ENCODE measurements around the gene SLC44A5. TPM values are rescaled to one million over a fixed set of nuclear protein-coding genes. Genes with fewer than 3 reads are reported as not detected.
"Not testable (repeated sequence)": the region's sequence is repeated elsewhere in the genome, so short reads cannot be mapped to it uniquely, and the experiment has no call there.

SLC44A5 gene
- polyA plus RNA-seq, 2 of the 4 experiments (the other 2 are of a cell fraction), result 0.10 to 1.5 TPM

GRCh38 chr1:75250114-75250513, 360.8 kb downstream of the SLC44A5 start:
- H3K4me2 ChIP-seq; DNase-seq (ENCODE audit: low read depth in 1 of 2, low spot score in 1 of 2); CTCF ChIA-PET; H3K4me1 ChIP-seq; H3K9me3 ChIP-seq; POLR2A ChIA-PET; FAIRE-seq; ATAC-seq; H3K27ac ChIP-seq; H3K4me3 ChIP-seq: not testable (repeated sequence)
- 34% methylated on average over 4 of the region's 4 CpGs for WGBS (ENCODE audit: missing lambda C conversion rate)

DNA sequence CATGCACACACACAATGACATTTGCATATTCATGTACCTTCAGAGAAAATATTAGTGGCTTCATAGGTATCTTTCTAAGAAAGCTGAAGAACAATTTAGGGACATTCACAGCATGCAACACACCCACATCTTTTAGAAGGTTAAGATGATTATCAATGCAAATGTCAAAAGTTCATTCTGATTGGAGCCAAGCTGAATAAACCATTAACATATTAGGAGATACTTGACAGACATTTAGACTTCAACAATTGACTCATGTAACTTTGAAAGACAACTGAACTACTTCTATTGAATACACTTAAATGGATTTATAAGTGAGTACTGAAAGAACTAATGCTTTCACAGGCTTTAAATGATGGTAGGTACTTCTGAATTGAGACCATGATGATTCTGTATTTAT, 365.7 kb downstream of the SLC44A5 start:
- no peak for ATAC-seq
- CTCF ChIA-PET, result no interaction called here

GRCh38 chr1:75243124-75243523, 367.8 kb downstream of the SLC44A5 start:
- Histone ChIP-seq H3K4me1 (no peaks in the 10 kb centered on the region), H3K4me2 (no peak overlapping the region), H3K9me3 (no peaks in the 10 kb centered on the region), H3K27ac (no peak overlapping the region), H3K4me3 (no peak overlapping the region)
- FAIRE-seq (no peak), ATAC-seq (no peak), DNase-seq (ENCODE audit: low read depth in 1 of 2, low spot score in 1 of 2) (no peak)
- 0% methylated on average over 1 of the region's 1 CpG for WGBS (ENCODE audit: missing lambda C conversion rate)
- ChIA-PET POLR2A (no interaction called here), CTCF (no interaction called here)
- TF ChIP-seq TFCP2L1 (CRISPR knock-in tag; IDR thresholded peaks at IDR 0.05) (no peak), RAD21 (conservative IDR thresholded peaks at IDR 0.05 in 1 of 2, IDR thresholded peaks at IDR 0.05 in 1 of 2) (no peak), CHD4 (IDR thresholded peaks at IDR 0.05; ENCODE audit: borderline replicate concordance) (no peak), GATA3 (IDR thresholded peaks at IDR 0.05; ENCODE audit: borderline replicate concordance) (no peak), SMC3 (IDR thresholded peaks at IDR 0.05) (no peak), ELK1 (IDR thresholded peaks at IDR 0.05; ENCODE audit: low read depth, low read length) (no peak), ZNF302 (CRISPR knock-in tag; IDR thresholded peaks at IDR 0.05) (no peak), JUN (IDR thresholded peaks at IDR 0.05) (no peak)

More for the DNA sequence above, 365.7 kb downstream of the SLC44A5 start:
- no peaks in the 10 kb centered on the region for H3K4me1 ChIP-seq
- DNase-seq (ENCODE audit: low read depth in 1 of 2, low spot score in 1 of 2) (no peak), FAIRE-seq (no peak)
- POLR2A ChIA-PET, result no interaction called here
- H3K9me3 ChIP-seq, result no peaks in the 10 kb centered on the region
- H3K4me2 ChIP-seq, result no peak overlapping the region
- H3K27ac ChIP-seq, result no peak overlapping the region
- TF ChIP-seq KDM1A (IDR thresholded peaks at IDR 0.05; ENCODE audit: low read depth) (no peak), RFX5 (IDR thresholded peaks at IDR 0.05) (no peak)
- no peak overlapping the region for H3K4me3 ChIP-seq

DNA sequence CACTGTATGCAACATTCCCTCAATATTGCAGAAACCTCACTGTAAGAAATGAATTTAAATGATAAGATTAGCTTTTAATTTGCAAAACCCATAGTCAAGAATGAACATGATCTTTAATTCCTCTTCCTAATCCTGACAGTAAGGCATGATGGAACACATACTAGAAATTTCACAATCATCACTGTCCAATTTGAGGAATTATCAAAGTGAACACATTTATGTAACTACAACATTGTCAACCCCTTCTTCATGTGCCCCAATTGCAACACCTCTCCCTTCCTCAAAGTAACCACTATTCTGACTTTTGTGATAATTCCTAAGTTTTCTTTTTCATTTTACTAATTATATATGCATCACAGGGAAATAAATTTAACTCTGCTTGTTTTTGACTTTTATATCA, 373.6 kb downstream of the SLC44A5 start:
- no peaks in the 10 kb centered on the region for H3K4me1 ChIP-seq
- no peaks in the 10 kb centered on the region for H3K9me3 ChIP-seq
- H3K4me3 ChIP-seq, result no peak overlapping the region
- ChIA-PET CTCF (no interaction called here), POLR2A (no interaction called here)
- DNase-seq (ENCODE audit: low read depth in 1 of 2, low spot score in 1 of 2), result no peak
- FAIRE-seq, result no peak
- TF ChIP-seq NR3C1 (IDR thresholded peaks at IDR 0.05) (no peak), HOXB5 (CRISPR knock-in tag; IDR thresholded peaks at IDR 0.05) (no peak), EHMT2 (IDR thresholded peaks at IDR 0.05; ENCODE audit: low read depth) (no peak), SMC3 (IDR thresholded peaks at IDR 0.05) (no peak), CBX8 (IDR thresholded peaks at IDR 0.05) (no peak), PBX3 (IDR thresholded peaks at IDR 0.05) (no peak), EHF (CRISPR knock-in tag; IDR thresholded peaks at IDR 0.05) (no peak), MYC (IDR thresholded peaks at IDR 0.05; ENCODE audit: borderline replicate concordance, low read length) (no peak), HDAC2 (IDR thresholded peaks at IDR 0.05) (no peak), HES2 (IDR thresholded peaks at IDR 0.05) (no peak), ZFP36 (IDR thresholded peaks at IDR 0.05; ENCODE audit: borderline replicate concordance, partially characterized antibody) (no peak), NFE2L2 (conservative IDR thresholded peaks at IDR 0.05; ENCODE audit: low read length) (no peak), BHLHE40 (IDR thresholded peaks at IDR 0.05; ENCODE audit: low read depth, low read length) (no peak)
- no peak overlapping the region for H3K27ac ChIP-seq
- no peak overlapping the region for H3K4me2 ChIP-seq
- ATAC-seq, result no peak
